NT2/D1 (cell line): ENCODE data around the gene PHETA2.

Source experiments
- SUZ12 ChIP-seq: IDR thresholded peaks from 2 replicates; pipeline ENCODE4 v1.6.1; 2011; ENCODE audit not compliant: insufficient read length, insufficient read depth; ENCODE audit errors: extremely low read depth
- ZNF274 ChIP-seq: IDR thresholded peaks from 2 replicates; pipeline ENCODE4 v1.6.1; 2011; ENCODE audit warnings: mild to moderate bottlenecking, low read depth, low read length

- no peak for TF ChIP-seq ZNF274
- TF ChIP-seq SUZ12, result no peak
Observed at GRCh38 chr22:42050641-42051180, 23.3 kb upstream of the PHETA2 start.
